ENCODE measurements around the gene NCR1. TPM values are rescaled to one million over a fixed set of nuclear protein-coding genes. Genes with fewer than 3 reads are reported as not detected.
A peak's percentile ranks its signal among the peaks of the same experiment; 100 is the strongest.
"Not testable (repeated sequence)": the region's sequence is repeated elsewhere in the genome, so short reads cannot be mapped to it uniquely, and the experiment has no call there.

NCR1 gene
- total and polyA plus RNA-seq, 12 donors, result 0.17 to 0.55 TPM; not detected in 10

DNA sequence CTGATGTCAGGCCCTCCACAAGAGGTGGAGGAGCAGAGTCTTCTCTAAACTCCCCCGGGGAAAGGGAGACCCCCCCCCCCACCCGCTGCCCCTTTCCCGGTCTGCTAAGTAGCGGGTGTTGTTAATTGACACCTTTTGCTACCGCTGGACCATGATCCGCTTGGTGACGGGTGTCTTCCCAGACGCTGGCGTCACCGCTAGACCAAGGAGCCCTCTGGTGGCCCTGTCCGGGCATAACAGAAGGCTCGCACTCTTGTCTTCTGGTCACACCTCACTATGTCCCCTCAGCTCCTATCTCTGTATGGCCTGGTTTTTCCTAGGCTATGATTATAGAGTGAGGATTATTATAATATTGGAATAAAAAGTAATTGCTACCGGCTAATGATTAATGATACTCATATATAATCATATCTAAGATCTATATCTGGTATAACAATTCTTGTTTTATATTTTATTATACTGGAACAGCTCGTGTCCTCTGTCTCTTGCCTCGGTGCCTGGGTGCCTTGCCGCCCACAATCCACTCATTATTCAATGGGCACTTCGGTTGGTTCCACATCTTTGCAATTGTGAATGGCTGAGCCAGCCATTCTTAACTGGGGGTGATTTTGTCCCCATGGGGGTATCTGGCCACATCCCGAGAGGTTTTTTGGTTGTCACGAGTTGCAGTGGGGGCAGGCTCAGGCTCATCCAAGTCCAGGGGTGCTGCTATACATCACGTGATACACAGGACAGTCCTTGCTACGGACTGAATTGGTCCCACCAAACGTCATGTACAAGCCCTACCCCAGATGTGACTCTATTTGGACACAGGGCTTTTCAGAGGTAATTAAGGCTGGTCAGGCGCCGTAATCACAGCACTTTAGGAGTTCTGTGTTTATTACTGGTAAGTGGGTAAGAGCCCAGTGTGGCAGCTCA, 14.0 kb downstream of the NCR1 start:
- TF ChIP-seq CTCF (IDR thresholded peaks at IDR 0.05), result peak; percentile 15 to 61 (median 42)
- H3K27me3 ChIP-seq, result peaks cover 11% of the 10 kb centered on the region
- H3K27ac ChIP-seq; H3K36me3 ChIP-seq (replicated peaks in 1 of 2); H3K4me1 ChIP-seq (replicated peaks in 1 of 2); H3K4me3 ChIP-seq; H3K9me3 ChIP-seq (replicated peaks in 1 of 3); intact Hi-C loops (cut with DNase I): not testable (repeated sequence)
- 31 to 47% (median 35%) methylated on average over 12 to 23 of the region's 24 CpGs for WGBS, 4 donors
- peak in 3 of 7 donors; percentile 6 to 18 (median 11) for DNase-seq

DNA sequence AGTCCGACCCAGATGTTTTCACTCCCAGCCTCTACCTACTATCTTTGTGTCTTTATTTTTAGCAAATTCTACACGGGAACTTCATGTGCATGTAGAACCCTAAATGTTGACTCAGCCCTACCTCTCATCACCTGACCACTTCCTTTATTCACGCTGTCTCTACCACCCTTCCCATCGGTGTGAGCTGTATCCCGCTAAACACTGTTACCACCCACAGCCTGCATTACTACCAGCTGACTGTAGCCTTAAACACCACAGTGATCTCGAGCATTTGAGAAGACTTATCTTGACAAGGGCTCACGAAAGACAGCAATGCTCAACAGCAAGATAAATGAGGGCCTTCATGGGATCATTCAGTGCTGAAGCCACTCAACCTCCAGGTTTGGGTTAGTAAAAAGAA, 15.1 kb downstream of the NCR1 start:
- no peak overlapping the region for H3K4me3 ChIP-seq
- no peak for DNase-seq
- H3K9me3 ChIP-seq (replicated peaks in 1 of 3), result no peaks in the 10 kb centered on the region
- H3K4me1 ChIP-seq (replicated peaks in 1 of 2), result no peaks in the 10 kb centered on the region
- TF ChIP-seq POLR2A (IDR thresholded peaks at IDR 0.05) (no peak), CTCF (IDR thresholded peaks at IDR 0.05) (no peak)
- intact Hi-C loops (cut with DNase I), result no loop called here
- no peak overlapping the region for H3K27ac ChIP-seq
- H3K36me3 ChIP-seq (replicated peaks in 1 of 2), result no peaks in the 10 kb centered on the region
- WGBS, 4 donors, result 59 to 64% (median 60%) methylated on average over 7 of the region's 7 CpGs
- H3K27me3 ChIP-seq, result peaks cover 11% of the 10 kb centered on the region

DNA sequence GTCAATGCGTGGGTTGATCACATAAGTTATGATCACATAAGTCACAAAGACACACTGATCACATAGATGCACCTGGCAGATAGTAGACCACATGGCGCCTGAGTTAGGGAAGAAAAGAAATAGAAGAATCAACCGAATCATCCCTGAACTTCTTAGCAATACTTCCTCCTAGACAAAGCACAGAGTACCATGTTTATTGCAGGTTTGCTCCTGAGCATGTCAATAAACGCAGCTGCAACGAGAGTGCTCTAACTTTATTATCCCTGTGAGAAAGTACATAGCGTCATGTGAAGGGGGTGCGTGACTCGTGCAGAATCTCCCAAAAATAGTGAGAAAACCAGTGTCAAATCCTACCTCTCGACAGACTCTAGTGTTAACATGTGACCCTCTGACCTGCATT, 17.3 kb downstream of the NCR1 start:
- TF ChIP-seq POLR2A (IDR thresholded peaks at IDR 0.05), result no peak
- no peak for TF ChIP-seq CTCF (IDR thresholded peaks at IDR 0.05)
- H3K4me3 ChIP-seq, result no peak overlapping the region
- H3K27me3 ChIP-seq, result peaks cover 11% of the 10 kb centered on the region
- DNase-seq, result no peak
- 55 to 69% (median 62%) methylated on average over 9 of the region's 9 CpGs for WGBS, 4 donors
- H3K27ac ChIP-seq, result no peak overlapping the region
- H3K4me1 ChIP-seq (replicated peaks in 1 of 2), result no peaks in the 10 kb centered on the region
- intact Hi-C loops (cut with DNase I), result no loop called here
- no peaks in the 10 kb centered on the region for H3K36me3 ChIP-seq (replicated peaks in 1 of 2)
- H3K9me3 ChIP-seq (replicated peaks in 1 of 3), result no peaks in the 10 kb centered on the region

DNA sequence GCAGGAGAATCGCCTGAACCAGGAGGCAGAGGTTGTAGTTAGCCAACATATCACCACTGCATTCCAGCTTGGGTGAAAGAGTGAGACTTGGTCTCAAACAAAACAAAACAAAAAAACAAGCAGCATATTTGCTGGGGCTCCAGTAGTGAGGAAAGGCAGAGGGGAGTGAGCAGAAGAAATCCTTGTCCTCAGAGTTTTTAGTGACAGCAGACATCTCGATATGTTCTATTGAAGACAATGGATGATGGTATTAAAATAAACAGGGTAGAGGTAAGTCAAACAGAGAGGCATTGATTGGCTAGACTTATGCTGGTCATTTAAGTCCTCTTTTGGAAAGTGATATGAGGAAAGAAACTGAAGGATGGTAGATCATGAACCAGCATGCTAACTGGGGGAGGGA, 22.4 kb downstream of the NCR1 start:
- Histone ChIP-seq H3K36me3 (replicated peaks in 1 of 2) (no peaks in the 10 kb centered on the region), H3K4me1 (replicated peaks in 1 of 2) (no peaks in the 10 kb centered on the region), H3K27me3 (peaks cover 6% of the 10 kb centered on the region), H3K27ac (no peak overlapping the region), H3K9me3 (replicated peaks in 1 of 3) (no peaks in the 10 kb centered on the region), H3K4me3 (no peak overlapping the region)
- intact Hi-C loops (cut with DNase I), result no loop called here
- 79 to 91% (median 88%) methylated on average over 2 of the region's 2 CpGs for WGBS, 4 donors
- no peak for DNase-seq
- TF ChIP-seq CTCF (IDR thresholded peaks at IDR 0.05) (no peak), POLR2A (IDR thresholded peaks at IDR 0.05) (no peak)
